GM21619 (cell line): ENCODE results near the gene LRRC28.

Source experiments
- ATAC-seq: cut with Tn5 transposase; IDR thresholded peaks from one replicate; pipeline ENCODE4 v1.9.1; 2021; ENCODE audit not compliant: unreplicated experiment

The LRRC28 gene

GRCh38 chr15:99414755-99415731, 163.8 kb downstream of the LRRC28 start:
- no peak for ATAC-seq

- ATAC-seq: no peak
These were observed 165.2 kb downstream of the LRRC28 start for GRCh38 chr15:99416191-99417188.

- no peak for ATAC-seq
These were observed 169.9 kb downstream of the LRRC28 start for GRCh38 chr15:99421172-99421656.

- no peak for ATAC-seq
These were observed 170.5 kb downstream of the LRRC28 start for GRCh38 chr15:99421758-99422157.

GRCh38 chr15:99423186-99424130, 172.2 kb downstream of the LRRC28 start:
- no peak for ATAC-seq

GRCh38 chr15:99424131-99424571, 172.9 kb downstream of the LRRC28 start:
- ATAC-seq: no peak

GRCh38 chr15:99424978-99425656, 173.8 kb downstream of the LRRC28 start:
- ATAC-seq: peak; percentile 93

- ATAC-seq: no peak
These were observed 174.5 kb downstream of the LRRC28 start for GRCh38 chr15:99425657-99426301.

- ATAC-seq: no peak
These were observed 175.3 kb downstream of the LRRC28 start for GRCh38 chr15:99426431-99427105.

GRCh38 chr15:99427210-99427609, 175.9 kb downstream of the LRRC28 start:
- no peak for ATAC-seq

- no peak for ATAC-seq
These were observed 176.5 kb downstream of the LRRC28 start for GRCh38 chr15:99427668-99428361.

- no peak for ATAC-seq
These were observed 178.4 kb downstream of the LRRC28 start for GRCh38 chr15:99429681-99430081.

- no peak for ATAC-seq
These were observed 179.7 kb downstream of the LRRC28 start for GRCh38 chr15:99430881-99431401.

GRCh38 chr15:99431661-99432091, 180.4 kb downstream of the LRRC28 start:
- ATAC-seq: no peak

GRCh38 chr15:99432271-99433025, 181.2 kb downstream of the LRRC28 start:
- no peak for ATAC-seq

GRCh38 chr15:99433026-99433756, 181.9 kb downstream of the LRRC28 start:
- no peak for ATAC-seq
